Activated CD4-positive, CD25-positive, alpha-beta regulatory T cell treated with anti-CD3 and anti-CD28 coated beads, Interleukin-2, amount 50 U/mL, for 24 hours (primary cell): ENCODE data around the gene OR13C8.

ENCODE experiments used
- ATAC-seq, 2 donors: fragments of 150-1000 bp; cut with Tn5 transposase; one replicate each; pipeline ENCODE4 v1.10.0; 2021; ENCODE audit warnings: mild to moderate bottlenecking in 1 of 2, moderate library complexity in 1 of 2

Gene OR13C8

DNA sequence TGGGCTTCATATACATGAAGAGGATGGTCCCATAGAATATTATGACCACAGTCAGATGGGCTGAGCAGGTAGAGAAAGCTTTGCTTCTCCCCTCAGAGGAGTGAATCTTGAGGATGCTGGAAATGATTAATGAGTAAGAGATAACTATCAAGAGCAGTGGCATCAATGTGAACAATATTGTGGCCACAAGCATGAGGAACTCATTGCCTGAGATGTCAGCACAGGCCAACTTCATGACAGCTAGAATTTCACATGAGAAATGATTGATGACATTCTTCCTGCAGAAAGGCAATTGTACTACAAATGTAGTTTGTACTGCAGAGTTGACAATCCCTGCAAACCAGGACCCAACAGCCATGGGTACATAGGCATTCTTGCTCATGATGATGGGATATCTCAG, 48.5 kb downstream of the OR13C8 start:
- no peak for ATAC-seq

GRCh38 chr9:104618104-104618503, 49.1 kb downstream of the OR13C8 start, which contains the start of gene OR13C9:
OR13C9 (minus strand) TSS chr9:104618204; CDS start chr9:104618204, 0 bp downstream.
- ATAC-seq: no peak
